Measurements from ENCODE around the gene NUP88.

NUP88 gene

DNA sequence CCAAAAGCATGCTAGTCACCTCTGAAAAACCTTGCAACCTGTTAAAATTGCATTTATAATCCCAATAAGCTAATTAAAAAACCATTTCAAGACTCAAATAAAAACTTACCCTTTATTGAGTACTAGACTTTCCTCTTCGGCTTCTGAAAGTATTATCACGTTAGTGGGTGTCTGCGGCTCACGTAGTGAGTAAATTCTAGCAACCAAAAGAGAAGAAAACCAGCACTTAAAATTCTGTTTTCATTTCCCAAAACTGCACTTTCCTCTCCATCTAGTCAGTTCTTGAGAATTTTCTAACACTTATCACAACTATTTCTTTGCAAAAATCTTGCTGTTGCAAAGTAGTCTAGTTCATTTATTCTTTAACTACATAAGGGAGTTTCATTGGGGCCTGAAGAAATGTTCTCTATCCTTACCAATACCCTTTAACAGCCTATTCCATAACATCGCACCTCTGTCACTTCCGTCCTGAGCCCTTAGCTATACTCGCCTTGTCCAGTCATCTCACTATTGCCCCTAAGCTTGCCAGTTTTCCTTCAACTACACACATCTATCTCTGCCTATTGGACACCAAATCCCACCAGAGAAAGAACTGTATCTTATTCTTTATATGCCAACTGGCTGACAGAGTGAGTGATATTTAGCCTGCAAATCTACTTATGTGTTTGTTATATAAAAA, 8.7 kb downstream of the NUP88 start:
- ChIA-PET POLR2A (no interaction called here), CTCF (interaction anchor here (0.8 kb wide), 1 partner anchor 29 kb away, joined by 3 read pairs; no protein-coding TSS in a partner anchor)
- DNase-seq (ENCODE audit: extremely low spot score): no peak
- no peak for TF ChIP-seq NFRKB (IDR thresholded peaks at IDR 0.05)

DNA sequence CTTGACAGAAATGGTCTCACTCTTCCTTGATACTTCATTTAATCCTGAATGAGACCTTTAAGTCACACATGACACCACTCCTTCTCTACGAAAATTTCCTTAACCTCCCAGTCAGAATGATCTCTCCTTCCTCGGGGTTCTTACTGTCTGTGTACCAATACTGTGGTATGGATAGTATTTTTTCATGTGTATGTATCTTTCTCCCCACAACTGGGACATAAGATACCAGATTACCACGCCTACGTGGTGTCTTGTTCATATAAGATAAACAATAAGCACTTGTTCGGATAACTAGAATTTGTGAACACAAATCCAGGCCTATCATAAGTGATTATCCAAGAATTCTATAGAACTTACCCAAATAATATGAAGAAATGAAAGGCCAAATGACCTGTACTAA, 11.3 kb downstream of the NUP88 start:
- no peak for TF ChIP-seq ZNF384 (IDR thresholded peaks at IDR 0.05)
- TF ChIP-seq BHLHE40 (IDR thresholded peaks at IDR 0.05; ENCODE audit: borderline replicate concordance): no peak
- TF ChIP-seq FOXA1 (IDR thresholded peaks at IDR 0.05): no peak
- no peak for TF ChIP-seq HDGF (IDR thresholded peaks at IDR 0.05; ENCODE audit: borderline replicate concordance)
- TF ChIP-seq SUZ12 (IDR thresholded peaks at IDR 0.05): no peak
- no peak for TF ChIP-seq L3MBTL2 (conservative IDR thresholded peaks at IDR 0.05)
- no peak for TF ChIP-seq SP1 (IDR thresholded peaks at IDR 0.05)
- TF ChIP-seq, protein P1, sequence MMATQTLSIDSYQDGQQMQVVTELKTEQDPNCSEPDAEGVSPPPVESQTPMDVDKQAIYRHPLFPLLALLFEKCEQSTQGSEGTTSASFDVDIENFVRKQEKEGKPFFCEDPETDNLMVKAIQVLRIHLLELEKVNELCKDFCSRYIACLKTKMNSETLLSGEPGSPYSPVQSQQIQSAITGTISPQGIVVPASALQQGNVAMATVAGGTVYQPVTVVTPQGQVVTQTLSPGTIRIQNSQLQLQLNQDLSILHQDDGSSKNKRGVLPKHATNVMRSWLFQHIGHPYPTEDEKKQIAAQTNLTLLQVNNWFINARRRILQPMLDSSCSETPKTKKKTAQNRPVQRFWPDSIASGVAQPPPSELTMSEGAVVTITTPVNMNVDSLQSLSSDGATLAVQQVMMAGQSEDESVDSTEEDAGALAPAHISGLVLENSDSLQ (IDR thresholded peaks at IDR 0.05): no peak
- no peak for TF ChIP-seq ARNT (IDR thresholded peaks at IDR 0.05)
- no peak for TF ChIP-seq TARDBP (IDR thresholded peaks at IDR 0.05)
- TF ChIP-seq ELF4 (IDR thresholded peaks at IDR 0.05): no peak
- TF ChIP-seq FOXM1 (IDR thresholded peaks at IDR 0.05; ENCODE audit: borderline replicate concordance): no peak
- TF ChIP-seq FOXK2 (IDR thresholded peaks at IDR 0.05): no peak
- no peak for TF ChIP-seq CTBP1 (IDR thresholded peaks at IDR 0.05; ENCODE audit: borderline replicate concordance)
- TF ChIP-seq LEF1 (IDR thresholded peaks at IDR 0.05; ENCODE audit: borderline replicate concordance): no peak
- TF ChIP-seq NFRKB (IDR thresholded peaks at IDR 0.05): no peak
- POLR2A ChIA-PET: interaction anchor here (1.9 kb wide), 1 partner anchor 11 kb away, joined by 5 read pairs; the partner anchor contains the start of genes NUP88 and RPAIN
- DNase-seq (ENCODE audit: extremely low spot score): no peak
- CTCF ChIA-PET: interaction anchor here (0.6 kb wide), 1 partner anchor 211 kb away, joined by 3 read pairs; no protein-coding TSS in a partner anchor

DNA sequence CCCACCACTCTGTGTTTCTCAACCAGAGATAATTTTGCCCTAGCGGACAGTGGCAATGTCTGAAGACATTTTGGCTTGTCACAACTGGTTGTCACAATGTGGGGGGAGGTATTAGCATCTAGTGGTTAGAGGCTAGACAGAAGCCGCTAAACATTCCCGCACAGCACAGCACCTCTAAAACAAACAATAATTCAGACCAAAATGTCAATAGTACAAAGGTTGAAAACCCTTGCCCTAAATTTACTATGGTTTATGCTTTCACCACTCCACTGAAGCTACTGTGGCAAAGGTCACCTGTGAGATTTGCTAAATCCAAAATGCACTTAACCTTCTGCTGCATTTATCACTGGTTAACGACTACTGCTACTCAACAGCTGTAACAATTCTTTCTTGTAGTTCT, 14.1 kb downstream of the NUP88 start:
- ChIA-PET CTCF (no interaction called here), POLR2A (interaction anchor here (1.3 kb wide), 1 partner anchor 14 kb away, joined by 7 read pairs; the partner anchor contains the start of genes NUP88 and RPAIN)
- TF ChIP-seq CTBP1 (IDR thresholded peaks at IDR 0.05; ENCODE audit: borderline replicate concordance): no peak
- TF ChIP-seq NFRKB (IDR thresholded peaks at IDR 0.05): no peak
- TF ChIP-seq FOXA1 (IDR thresholded peaks at IDR 0.05): no peak
- TF ChIP-seq ELF4 (IDR thresholded peaks at IDR 0.05): no peak
- no peak for TF ChIP-seq SUZ12 (IDR thresholded peaks at IDR 0.05)
- no peak for TF ChIP-seq HDGF (IDR thresholded peaks at IDR 0.05; ENCODE audit: borderline replicate concordance)
- TF ChIP-seq, protein P1 (IDR thresholded peaks at IDR 0.05): no peak
- TF ChIP-seq BHLHE40 (IDR thresholded peaks at IDR 0.05; ENCODE audit: borderline replicate concordance): no peak
- no peak for TF ChIP-seq SP1 (IDR thresholded peaks at IDR 0.05)
- no peak for DNase-seq (ENCODE audit: extremely low spot score)

DNA sequence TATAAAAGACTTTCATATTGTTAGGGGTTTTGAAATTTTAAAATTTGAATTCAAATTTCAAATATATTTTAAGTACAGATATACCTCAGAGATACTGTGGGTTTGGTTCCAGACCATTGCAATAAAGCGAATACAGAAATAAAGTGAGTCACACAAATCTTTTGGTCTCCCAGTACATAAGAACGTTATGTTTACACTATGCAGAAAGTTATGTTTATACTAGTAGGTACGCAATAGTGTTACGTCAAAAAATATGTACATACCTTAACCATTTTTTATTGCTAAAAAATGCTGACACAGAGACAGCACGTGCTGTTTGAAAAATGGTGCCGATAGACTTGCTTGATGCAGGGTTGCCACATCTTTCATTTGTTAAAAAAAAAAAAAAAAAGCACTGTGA, 19.7 kb downstream of the NUP88 start:
- ChIA-PET CTCF (no interaction called here), POLR2A (no interaction called here)
- no peak for DNase-seq (ENCODE audit: extremely low spot score)
- TF ChIP-seq NFRKB (IDR thresholded peaks at IDR 0.05) (no peak), BHLHE40 (IDR thresholded peaks at IDR 0.05; ENCODE audit: borderline replicate concordance) (no peak), CTBP1 (IDR thresholded peaks at IDR 0.05; ENCODE audit: borderline replicate concordance) (no peak), ARNT (IDR thresholded peaks at IDR 0.05) (no peak), ZNF384 (IDR thresholded peaks at IDR 0.05) (no peak), TARDBP (IDR thresholded peaks at IDR 0.05) (no peak), SP1 (IDR thresholded peaks at IDR 0.05) (no peak)

DNA sequence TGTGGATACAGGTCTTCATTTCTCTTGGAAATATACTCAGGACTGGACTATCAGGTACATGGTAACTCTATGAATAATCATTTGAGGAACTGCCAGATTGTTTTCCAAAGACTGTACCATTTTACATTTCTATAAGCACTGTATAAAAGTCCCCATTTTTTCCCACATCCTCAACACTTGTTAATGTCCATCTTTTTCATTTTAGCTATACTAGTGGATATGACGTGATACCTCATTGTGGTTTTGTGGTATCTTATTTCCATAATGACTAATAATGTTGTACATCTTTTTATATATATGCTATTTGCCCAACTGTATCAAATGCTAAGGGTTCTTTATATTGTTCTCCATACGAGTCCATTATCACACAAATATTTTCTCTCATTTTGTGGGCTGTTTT, 22.9 kb downstream of the NUP88 start:
- ChIA-PET POLR2A (interaction anchor here (0.6 kb wide), 1 partner anchor 9 kb away, joined by 3 read pairs; no protein-coding TSS in a partner anchor), CTCF (no interaction called here)
- DNase-seq (ENCODE audit: extremely low spot score): no peak
- TF ChIP-seq SUZ12 (IDR thresholded peaks at IDR 0.05) (no peak), FOXA1 (IDR thresholded peaks at IDR 0.05) (no peak), L3MBTL2 (conservative IDR thresholded peaks at IDR 0.05) (no peak), ZNF384 (IDR thresholded peaks at IDR 0.05) (no peak), LEF1 (IDR thresholded peaks at IDR 0.05; ENCODE audit: borderline replicate concordance) (no peak), CTBP1 (IDR thresholded peaks at IDR 0.05; ENCODE audit: borderline replicate concordance) (no peak), SP1 (IDR thresholded peaks at IDR 0.05) (no peak)
- TF ChIP-seq, protein P1 (IDR thresholded peaks at IDR 0.05): no peak

DNA sequence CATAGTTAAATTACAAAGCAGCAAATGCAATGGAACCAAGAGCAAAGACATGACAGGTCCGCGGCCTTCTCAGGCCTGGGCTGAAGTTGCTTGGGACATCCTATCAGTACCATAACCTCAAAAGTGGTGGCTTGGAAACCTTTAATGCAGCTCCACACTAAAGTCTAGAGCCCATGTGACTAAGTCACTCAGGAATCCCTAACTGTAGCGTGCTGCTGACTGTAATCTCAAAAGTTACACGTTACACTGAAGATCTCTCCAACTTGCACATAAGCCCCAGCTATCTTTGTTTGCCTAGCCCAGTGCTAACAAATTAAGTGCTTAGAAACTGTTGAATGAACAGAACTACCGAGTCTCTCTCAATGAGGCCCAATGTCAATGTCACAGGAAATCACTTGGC, 27.8 kb downstream of the NUP88 start:
- ChIA-PET POLR2A (interaction anchor here (1.0 to 1.4 kb wide), 2 partner anchors 10 to 28 kb away, joined by 3 to 5 read pairs; partner anchors contain the start of genes NUP88 and RPAIN), CTCF (no interaction called here)
- no peak for DNase-seq (ENCODE audit: extremely low spot score)
- TF ChIP-seq ELF4 (IDR thresholded peaks at IDR 0.05): no peak
- no peak for TF ChIP-seq FOXK2 (IDR thresholded peaks at IDR 0.05)
- no peak for TF ChIP-seq NFRKB (IDR thresholded peaks at IDR 0.05)
- TF ChIP-seq, protein P1 (IDR thresholded peaks at IDR 0.05): no peak
- TF ChIP-seq BHLHE40 (IDR thresholded peaks at IDR 0.05; ENCODE audit: borderline replicate concordance): no peak
